ENCODE results near the gene HTT.

GRCh38 chr4:3108211-3108610 lies 33.7 kb downstream of the HTT start:
- TF ChIP-seq BCL3 (IDR thresholded peaks at IDR 0.05; ENCODE audit: borderline replicate concordance, insufficient read depth, low read depth, low read length, poor library complexity, severe bottlenecking) (no peak), ZBTB33 (IDR thresholded peaks at IDR 0.05) (no peak), CHD2 (IDR thresholded peaks at IDR 0.05; ENCODE audit: borderline replicate concordance, low read depth, low read length) (no peak), YBX1 (IDR thresholded peaks at IDR 0.05) (no peak), STAT1 (conservative IDR thresholded peaks at IDR 0.05) (no peak), SMC3 (IDR thresholded peaks at IDR 0.05; ENCODE audit: borderline replicate concordance, low read length) (no peak), IKZF1 (conservative IDR thresholded peaks at IDR 0.05) (no peak), CEBPZ (IDR thresholded peaks at IDR 0.05; ENCODE audit: low read depth, low read length) (no peak), BHLHE40 (IDR thresholded peaks at IDR 0.05; ENCODE audit: borderline replicate concordance in 1 of 2, low read depth in 2 of 2, low read length in 1 of 2) (no peak), GABPA (IDR thresholded peaks at IDR 0.05; ENCODE audit: low read depth) (no peak), E2F4 (IDR thresholded peaks at IDR 0.05; ENCODE audit: low read depth, low read length) (no peak)
- TF ChIP-seq, protein P1, sequence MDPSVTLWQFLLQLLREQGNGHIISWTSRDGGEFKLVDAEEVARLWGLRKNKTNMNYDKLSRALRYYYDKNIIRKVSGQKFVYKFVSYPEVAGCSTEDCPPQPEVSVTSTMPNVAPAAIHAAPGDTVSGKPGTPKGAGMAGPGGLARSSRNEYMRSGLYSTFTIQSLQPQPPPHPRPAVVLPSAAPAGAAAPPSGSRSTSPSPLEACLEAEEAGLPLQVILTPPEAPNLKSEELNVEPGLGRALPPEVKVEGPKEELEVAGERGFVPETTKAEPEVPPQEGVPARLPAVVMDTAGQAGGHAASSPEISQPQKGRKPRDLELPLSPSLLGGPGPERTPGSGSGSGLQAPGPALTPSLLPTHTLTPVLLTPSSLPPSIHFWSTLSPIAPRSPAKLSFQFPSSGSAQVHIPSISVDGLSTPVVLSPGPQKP (IDR thresholded peaks at IDR 0.05; ENCODE audit: low read depth, low read length): no peak
- TF ChIP-seq, protein P2, sequence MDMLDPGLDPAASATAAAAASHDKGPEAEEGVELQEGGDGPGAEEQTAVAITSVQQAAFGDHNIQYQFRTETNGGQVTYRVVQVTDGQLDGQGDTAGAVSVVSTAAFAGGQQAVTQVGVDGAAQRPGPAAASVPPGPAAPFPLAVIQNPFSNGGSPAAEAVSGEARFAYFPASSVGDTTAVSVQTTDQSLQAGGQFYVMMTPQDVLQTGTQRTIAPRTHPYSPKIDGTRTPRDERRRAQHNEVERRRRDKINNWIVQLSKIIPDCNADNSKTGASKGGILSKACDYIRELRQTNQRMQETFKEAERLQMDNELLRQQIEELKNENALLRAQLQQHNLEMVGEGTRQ (IDR thresholded peaks at IDR 0.05; ENCODE audit: borderline replicate concordance, low read depth, low read length): no peak
- TF ChIP-seq, protein P3, sequence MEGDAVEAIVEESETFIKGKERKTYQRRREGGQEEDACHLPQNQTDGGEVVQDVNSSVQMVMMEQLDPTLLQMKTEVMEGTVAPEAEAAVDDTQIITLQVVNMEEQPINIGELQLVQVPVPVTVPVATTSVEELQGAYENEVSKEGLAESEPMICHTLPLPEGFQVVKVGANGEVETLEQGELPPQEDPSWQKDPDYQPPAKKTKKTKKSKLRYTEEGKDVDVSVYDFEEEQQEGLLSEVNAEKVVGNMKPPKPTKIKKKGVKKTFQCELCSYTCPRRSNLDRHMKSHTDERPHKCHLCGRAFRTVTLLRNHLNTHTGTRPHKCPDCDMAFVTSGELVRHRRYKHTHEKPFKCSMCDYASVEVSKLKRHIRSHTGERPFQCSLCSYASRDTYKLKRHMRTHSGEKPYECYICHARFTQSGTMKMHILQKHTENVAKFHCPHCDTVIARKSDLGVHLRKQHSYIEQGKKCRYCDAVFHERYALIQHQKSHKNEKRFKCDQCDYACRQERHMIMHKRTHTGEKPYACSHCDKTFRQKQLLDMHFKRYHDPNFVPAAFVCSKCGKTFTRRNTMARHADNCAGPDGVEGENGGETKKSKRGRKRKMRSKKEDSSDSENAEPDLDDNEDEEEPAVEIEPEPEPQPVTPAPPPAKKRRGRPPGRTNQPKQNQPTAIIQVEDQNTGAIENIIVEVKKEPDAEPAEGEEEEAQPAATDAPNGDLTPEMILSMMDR (IDR thresholded peaks at IDR 0.05 in 2 of 3, conservative IDR thresholded peaks at IDR 0.05 in 1 of 3; ENCODE audit: control insufficient read depth in 2 of 3, extremely low read depth in 1 of 3, insufficient read depth in 1 of 3, low read depth in 3 of 3, low read length in 3 of 3): no peak

Data from GM12878 (cell line).